OCI-LY7 (cell line): Measurements from ENCODE around the gene IPO9. TPM values are rescaled to one million over a fixed set of nuclear protein-coding genes. Genes with fewer than 3 reads are reported as not detected.

Source experiments
- BruUV-seq: library from RNA; stranded (reverse); fragments of 400-500 nt; replicated peaks from 2 replicates; lab custom pipeline; 2021; lab: Mats Ljungman, UMichigan
- CTCF ChIA-PET: fragments of 300-600 bp; sonication (Branson Sonifier 250); formaldehyde crosslinking; loops from one replicate; lab custom pipeline; 2022; ENCODE audit warnings: antibody characterized with exemption; ENCODE audit not compliant: unreplicated experiment; lab: Charles Lee
- POLR2A ChIA-PET: fragments of 300-600 bp; sonication (Branson Sonifier 250); formaldehyde crosslinking; loops from one replicate; lab custom pipeline; 2022; ENCODE audit warnings: antibody characterized with exemption; lab: Charles Lee
- DNase-seq: peaks from one replicate; pipeline ENCODE4 v3.0.0-alpha.2; 2015; ENCODE audit warnings: low spot score
- H2AFZ ChIP-seq: fragments of 200-600 bp; sonication (generic), shearing (Covaris generic); 2 replicates; pipeline ENCODE4 v1.6.1; 2014; ENCODE audit warnings: mild to moderate bottlenecking, antibody characterized with exemption, low read length, moderate library complexity
- H3K27ac ChIP-seq: fragments of 200-600 bp; sonication (generic); 2 replicates; pipeline ENCODE4 v1.5.1; 2014; ENCODE audit warnings: mixed run types, low read depth, mild to moderate bottlenecking, moderate library complexity, low read length, inconsistent platforms; ENCODE audit not compliant: poor library complexity, severe bottlenecking
- H3K36me3 ChIP-seq: fragments of 200-600 bp; sonication (generic); 2 replicates; pipeline ENCODE4 v1.6.1; 2014; ENCODE audit warnings: mild to moderate bottlenecking, antibody characterized with exemption, low read length, moderate library complexity, mixed read lengths; ENCODE audit not compliant: insufficient read depth
- H3K4me1 ChIP-seq: fragments of 200-600 bp; sonication (generic); 2 replicates; pipeline ENCODE4 v1.5.1; 2014; ENCODE audit warnings: mild to moderate bottlenecking, low read length; ENCODE audit not compliant: insufficient read depth, poor library complexity, severe bottlenecking
- H3K4me2 ChIP-seq: fragments of 200-600 bp; sonication (generic); 2 replicates; pipeline ENCODE4 v1.6.1; 2014; ENCODE audit warnings: mild to moderate bottlenecking, low read length
- H3K4me3 ChIP-seq: fragments of 200-600 bp; sonication (generic); 2 replicates; pipeline ENCODE4 v1.5.1; 2014; ENCODE audit warnings: mild to moderate bottlenecking, low read depth, low read length; ENCODE audit not compliant: poor library complexity, severe bottlenecking
- H3K79me2 ChIP-seq: fragments of 200-600 bp; sonication (generic); 2 replicates; pipeline ENCODE4 v1.6.1; 2016; ENCODE audit warnings: low read depth, mild to moderate bottlenecking, low read length, moderate library complexity, mixed read lengths; ENCODE audit not compliant: insufficient read depth
- H3K9me2 ChIP-seq: fragments of 200-600 bp; sonication (generic); 2 replicates; pipeline ENCODE4 v1.6.1; 2016; ENCODE audit warnings: mild to moderate bottlenecking, low read length, mixed read lengths; ENCODE audit not compliant: insufficient read depth
- H3K9me3 ChIP-seq: fragments of 200-600 bp; sonication (generic); 2 replicates; pipeline ENCODE4 v1.6.1; 2014; ENCODE audit warnings: mild to moderate bottlenecking, mixed run types, low read length, mixed read lengths
- H4K20me1 ChIP-seq: fragments of 200-600 bp; sonication (generic); 2 replicates; pipeline ENCODE4 v1.6.1; 2014; ENCODE audit warnings: mild to moderate bottlenecking, antibody characterized with exemption, low read length, moderate library complexity, mixed read lengths; ENCODE audit not compliant: insufficient read depth
- EZH2phosphoT487 ChIP-seq: fragments of 200-600 bp; sonication (generic); IDR thresholded peaks from 2 replicates; pipeline ENCODE4 v1.6.1; 2018; ENCODE audit warnings: low read depth, borderline replicate concordance, mild to moderate bottlenecking, mixed run types, antibody characterized with exemption, low read length, moderate library complexity, mixed read lengths
- intact Hi-C: fragments of 100-400 bp; cut with micrococcal nuclease; formaldehyde crosslinking; loops from one replicate; pipeline ENCODE4 v1.10.0; 2022; ENCODE audit not compliant: unreplicated experiment
- total RNA-seq, 2 experiments: library from RNA; depleted of rRNA in 1 of 2; stranded (reverse); fragments of >200 nt in 1 of 2; shearing (Covaris generic) in 1 of 2; gene quantifications; 2 replicates each; pipeline ENCODE4 v1.2.3, GENCODE V29; 2014 to 2022
- TF ChIP-seq, protein P1 (sequence below): fragments of 200-600 bp; sonication (generic); conservative IDR thresholded peaks from 2 replicates; pipeline ENCODE4 v1.5.1; 2014; ENCODE audit warnings: mild to moderate bottlenecking, antibody characterized with exemption, low read length, moderate library complexity, mixed read lengths

IPO9 gene
- total RNA-seq, 2 experiments from 2014 or later = 47.2 to 67.9 TPM

DNA sequence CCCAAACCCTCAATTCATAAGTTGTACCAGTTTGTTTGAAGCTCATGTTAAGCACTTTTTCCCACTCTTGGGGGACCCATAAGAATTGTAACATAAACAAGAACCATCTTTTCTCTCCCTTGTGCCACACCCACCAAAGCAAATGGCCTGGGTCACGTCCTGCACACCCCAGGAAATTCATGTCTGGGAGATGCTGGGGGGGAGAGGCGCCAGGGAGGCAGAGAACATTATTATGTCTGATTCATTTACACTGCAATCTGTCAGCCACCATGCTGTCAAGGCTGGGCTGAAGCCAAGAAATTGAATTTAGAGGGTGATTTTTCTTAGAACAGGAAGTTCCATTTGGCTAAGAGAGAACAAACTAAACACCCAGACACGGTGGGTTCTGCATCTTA is 37.2 kb upstream of the IPO9 start:
- DNase-seq = no peak
- H3K9me2 ChIP-seq = no peaks in the 10 kb centered on the region
- H3K36me3 ChIP-seq = peaks cover 4% of the 10 kb centered on the region; the same call in 1 of the 2 replicates
- TF ChIP-seq EZH2phosphoT487 = no peak
- TF ChIP-seq, protein P1, sequence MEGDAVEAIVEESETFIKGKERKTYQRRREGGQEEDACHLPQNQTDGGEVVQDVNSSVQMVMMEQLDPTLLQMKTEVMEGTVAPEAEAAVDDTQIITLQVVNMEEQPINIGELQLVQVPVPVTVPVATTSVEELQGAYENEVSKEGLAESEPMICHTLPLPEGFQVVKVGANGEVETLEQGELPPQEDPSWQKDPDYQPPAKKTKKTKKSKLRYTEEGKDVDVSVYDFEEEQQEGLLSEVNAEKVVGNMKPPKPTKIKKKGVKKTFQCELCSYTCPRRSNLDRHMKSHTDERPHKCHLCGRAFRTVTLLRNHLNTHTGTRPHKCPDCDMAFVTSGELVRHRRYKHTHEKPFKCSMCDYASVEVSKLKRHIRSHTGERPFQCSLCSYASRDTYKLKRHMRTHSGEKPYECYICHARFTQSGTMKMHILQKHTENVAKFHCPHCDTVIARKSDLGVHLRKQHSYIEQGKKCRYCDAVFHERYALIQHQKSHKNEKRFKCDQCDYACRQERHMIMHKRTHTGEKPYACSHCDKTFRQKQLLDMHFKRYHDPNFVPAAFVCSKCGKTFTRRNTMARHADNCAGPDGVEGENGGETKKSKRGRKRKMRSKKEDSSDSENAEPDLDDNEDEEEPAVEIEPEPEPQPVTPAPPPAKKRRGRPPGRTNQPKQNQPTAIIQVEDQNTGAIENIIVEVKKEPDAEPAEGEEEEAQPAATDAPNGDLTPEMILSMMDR = no peak
- H2AFZ ChIP-seq = no peak overlapping the region
- CTCF ChIA-PET = interaction anchor here (0.6 to 1.3 kb wide), 2 partner anchors 82 to 216 kb away, joined by 3 to 7 read pairs; no protein-coding TSS in a partner anchor
- H3K4me2 ChIP-seq = no peak overlapping the region
- no peak overlapping the region for H3K27ac ChIP-seq
- peaks cover 14% of the 10 kb centered on the region for H3K4me1 ChIP-seq
- intact Hi-C loops = no loop called here
- no peaks in the 10 kb centered on the region for H3K79me2 ChIP-seq
- no peaks in the 10 kb centered on the region for H4K20me1 ChIP-seq
- POLR2A ChIA-PET = interaction anchor here (0.5 kb wide), 1 partner anchor 26 kb away, joined by 3 read pairs; no protein-coding TSS in a partner anchor
- BruUV-seq = no TSS peak
- H3K9me3 ChIP-seq = no peaks in the 10 kb centered on the region
- H3K4me3 ChIP-seq = no peak overlapping the region

GRCh38 chr1:201792534-201793305 is 36.2 kb upstream of the IPO9 start:
- Histone ChIP-seq H3K4me3 (no peak overlapping the region), H3K27ac (no peak overlapping the region), H3K36me3 (peaks cover 4% of the 10 kb centered on the region; the same call in 1 of the 2 replicates), H4K20me1 (no peaks in the 10 kb centered on the region), H3K4me2 (no peak overlapping the region), H3K79me2 (no peaks in the 10 kb centered on the region), H3K9me3 (no peaks in the 10 kb centered on the region), H2AFZ (no peak overlapping the region), H3K4me1 (peaks cover 14% of the 10 kb centered on the region), H3K9me2 (no peaks in the 10 kb centered on the region)
- ChIA-PET CTCF (interaction anchor here (0.9 to 1.5 kb wide), 2 partner anchors 83 to 233 kb away, joined by 3 to 13 read pairs; no protein-coding TSS in a partner anchor), POLR2A (interaction anchor here (1.0 kb wide), 1 partner anchor 84 kb away, joined by 3 read pairs; no protein-coding TSS in a partner anchor)
- TF ChIP-seq EZH2phosphoT487 = no peak
- TF ChIP-seq, protein P1 = peak; percentile 99
- intact Hi-C loops = loop anchor here (1.0 kb wide), 2 partner anchors 83 to 233 kb away; no protein-coding TSS in a partner anchor
- peak; percentile 77 for DNase-seq
- BruUV-seq = no TSS peak
